OCI-LY7 (cell line): ENCODE results near the gene SLC5A10.
"Not testable (repeated sequence)": the region's sequence is repeated elsewhere in the genome, so short reads cannot be mapped to it uniquely, and the experiment has no call there.

Experiments used
- EZH2phosphoT487 ChIP-seq: fragments of 200-600 bp; sonication (generic); IDR thresholded peaks from 2 replicates; pipeline ENCODE4 v1.6.1; 2018; ENCODE audit warnings: low read depth, borderline replicate concordance, mild to moderate bottlenecking, mixed run types, antibody characterized with exemption, low read length, moderate library complexity, mixed read lengths
- TF ChIP-seq, protein P1 (sequence below): fragments of 200-600 bp; sonication (generic); conservative IDR thresholded peaks from 2 replicates; pipeline ENCODE4 v1.5.1; 2014; ENCODE audit warnings: mild to moderate bottlenecking, antibody characterized with exemption, low read length, moderate library complexity, mixed read lengths

- TF ChIP-seq, protein P1, sequence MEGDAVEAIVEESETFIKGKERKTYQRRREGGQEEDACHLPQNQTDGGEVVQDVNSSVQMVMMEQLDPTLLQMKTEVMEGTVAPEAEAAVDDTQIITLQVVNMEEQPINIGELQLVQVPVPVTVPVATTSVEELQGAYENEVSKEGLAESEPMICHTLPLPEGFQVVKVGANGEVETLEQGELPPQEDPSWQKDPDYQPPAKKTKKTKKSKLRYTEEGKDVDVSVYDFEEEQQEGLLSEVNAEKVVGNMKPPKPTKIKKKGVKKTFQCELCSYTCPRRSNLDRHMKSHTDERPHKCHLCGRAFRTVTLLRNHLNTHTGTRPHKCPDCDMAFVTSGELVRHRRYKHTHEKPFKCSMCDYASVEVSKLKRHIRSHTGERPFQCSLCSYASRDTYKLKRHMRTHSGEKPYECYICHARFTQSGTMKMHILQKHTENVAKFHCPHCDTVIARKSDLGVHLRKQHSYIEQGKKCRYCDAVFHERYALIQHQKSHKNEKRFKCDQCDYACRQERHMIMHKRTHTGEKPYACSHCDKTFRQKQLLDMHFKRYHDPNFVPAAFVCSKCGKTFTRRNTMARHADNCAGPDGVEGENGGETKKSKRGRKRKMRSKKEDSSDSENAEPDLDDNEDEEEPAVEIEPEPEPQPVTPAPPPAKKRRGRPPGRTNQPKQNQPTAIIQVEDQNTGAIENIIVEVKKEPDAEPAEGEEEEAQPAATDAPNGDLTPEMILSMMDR = not testable (repeated sequence)
- not testable (repeated sequence) for TF ChIP-seq EZH2phosphoT487
Measured at GRCh38 chr17:19029740-19030139, 77.8 kb downstream of the SLC5A10 start.
